PC-3 (cell line): ENCODE results near the gene ERRFI1.

Experiments
- EZH2 ChIP-seq: fragments of 300-600 bp; sonication (generic); IDR thresholded peaks from one replicate; pipeline ENCODE4 v1.6.1; 2017; ENCODE audit warnings: antibody characterized with exemption, mild to moderate bottlenecking, low read length; ENCODE audit not compliant: unreplicated experiment
- EZH2phosphoT487 ChIP-seq: fragments of 300-600 bp; sonication (generic); IDR thresholded peaks from 2 replicates; pipeline ENCODE4 v1.6.1; 2018; ENCODE audit warnings: mild to moderate bottlenecking, antibody characterized with exemption, low read length, borderline replicate concordance
- TF ChIP-seq, protein P1 (sequence below): fragments of 300-600 bp; sonication (generic); conservative IDR thresholded peaks from 2 replicates; pipeline ENCODE4 v1.5.1; 2017; ENCODE audit warnings: antibody characterized with exemption, low read depth, mild to moderate bottlenecking, low read length

DNA sequence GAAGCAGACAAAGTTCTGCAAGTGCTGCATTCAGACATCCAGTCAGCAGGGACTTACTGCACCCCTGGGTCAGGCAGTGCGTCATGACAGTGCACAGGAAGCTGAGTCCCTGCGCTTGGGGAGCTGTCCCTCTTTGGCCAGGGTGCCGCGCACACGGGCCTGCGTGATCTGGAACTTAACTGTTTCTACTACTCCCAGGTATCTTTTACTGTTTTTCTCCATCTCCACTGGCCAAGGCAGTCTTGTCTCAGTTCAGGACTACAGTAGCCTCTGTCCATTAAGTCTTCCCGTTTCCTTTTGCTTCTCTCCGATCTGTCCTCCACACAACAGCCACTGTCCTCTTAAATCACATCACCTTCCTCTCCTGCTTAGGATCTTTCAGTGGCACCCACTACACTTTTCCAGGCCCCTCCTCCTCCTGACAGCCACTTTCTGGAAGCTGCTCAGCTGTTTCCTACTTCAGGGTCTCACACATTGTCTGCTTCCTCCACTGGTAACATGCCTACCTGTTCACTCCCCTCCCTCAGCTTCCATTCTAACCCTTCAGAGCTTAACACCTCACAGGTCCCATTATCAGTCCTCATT is 15.9 kb downstream of the ERRFI1 start:
- TF ChIP-seq, protein P1, sequence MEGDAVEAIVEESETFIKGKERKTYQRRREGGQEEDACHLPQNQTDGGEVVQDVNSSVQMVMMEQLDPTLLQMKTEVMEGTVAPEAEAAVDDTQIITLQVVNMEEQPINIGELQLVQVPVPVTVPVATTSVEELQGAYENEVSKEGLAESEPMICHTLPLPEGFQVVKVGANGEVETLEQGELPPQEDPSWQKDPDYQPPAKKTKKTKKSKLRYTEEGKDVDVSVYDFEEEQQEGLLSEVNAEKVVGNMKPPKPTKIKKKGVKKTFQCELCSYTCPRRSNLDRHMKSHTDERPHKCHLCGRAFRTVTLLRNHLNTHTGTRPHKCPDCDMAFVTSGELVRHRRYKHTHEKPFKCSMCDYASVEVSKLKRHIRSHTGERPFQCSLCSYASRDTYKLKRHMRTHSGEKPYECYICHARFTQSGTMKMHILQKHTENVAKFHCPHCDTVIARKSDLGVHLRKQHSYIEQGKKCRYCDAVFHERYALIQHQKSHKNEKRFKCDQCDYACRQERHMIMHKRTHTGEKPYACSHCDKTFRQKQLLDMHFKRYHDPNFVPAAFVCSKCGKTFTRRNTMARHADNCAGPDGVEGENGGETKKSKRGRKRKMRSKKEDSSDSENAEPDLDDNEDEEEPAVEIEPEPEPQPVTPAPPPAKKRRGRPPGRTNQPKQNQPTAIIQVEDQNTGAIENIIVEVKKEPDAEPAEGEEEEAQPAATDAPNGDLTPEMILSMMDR: no peak
- TF ChIP-seq EZH2 (no peak), EZH2phosphoT487 (no peak)
